HL-60 (cell line): Measurements from ENCODE around the gene LRRK1.

Source experiments
- DNase-seq, 2 experiments: peaks; one replicate each; pipeline ENCODE4 v3.0.0-alpha.2; 2010 to 2020; ENCODE audit warnings: low read depth in 1 of 2, low spot score in 1 of 2
- H3K27ac ChIP-seq: fragments of 250-450 bp; sonication (Bioruptor Pico); replicated peaks from 2 replicates; pipeline ENCODE4 v1.5.1; 2020; ENCODE audit warnings: mild to moderate bottlenecking, moderate library complexity
- H3K27me3 ChIP-seq: fragments of 250-450 bp; sonication (Bioruptor Pico); 2 replicates; pipeline ENCODE4 v1.5.1; 2021; ENCODE audit warnings: mild to moderate bottlenecking, moderate library complexity; ENCODE audit not compliant: insufficient read depth, poor library complexity, severe bottlenecking
- H3K4me3 ChIP-seq: replicated peaks from 2 replicates; pipeline ENCODE4 v1.5.1; 2011; ENCODE audit warnings: mild to moderate bottlenecking, control low read depth, low read length; ENCODE audit not compliant: insufficient read depth
- CTCF ChIP-seq: IDR thresholded peaks from one replicate; pipeline ENCODE4 v1.5.1; 2011; ENCODE audit warnings: low read length, control low read depth, inconsistent platforms; ENCODE audit not compliant: insufficient read depth
- GABPA ChIP-seq: IDR thresholded peaks from 2 replicates; pipeline ENCODE4 v1.6.1; 2012; ENCODE audit warnings: low read depth
- POLR2AphosphoS5 ChIP-seq: IDR thresholded peaks from 2 replicates; pipeline ENCODE4 v1.6.1; 2012; ENCODE audit warnings: low read depth
- SPI1 ChIP-seq: IDR thresholded peaks from 2 replicates; pipeline ENCODE4 v1.6.1; 2012; ENCODE audit warnings: low read depth, mild to moderate bottlenecking, borderline replicate concordance
- TF ChIP-seq, protein P1 (sequence below): IDR thresholded peaks from 2 replicates; pipeline ENCODE4 v1.6.1; 2012; ENCODE audit warnings: low read depth; ENCODE audit not compliant: insufficient replicate concordance

The LRRK1 gene

GRCh38 chr15:101029971-101030661 is 111.0 kb downstream of the LRRK1 start:
- TF ChIP-seq, protein P1, sequence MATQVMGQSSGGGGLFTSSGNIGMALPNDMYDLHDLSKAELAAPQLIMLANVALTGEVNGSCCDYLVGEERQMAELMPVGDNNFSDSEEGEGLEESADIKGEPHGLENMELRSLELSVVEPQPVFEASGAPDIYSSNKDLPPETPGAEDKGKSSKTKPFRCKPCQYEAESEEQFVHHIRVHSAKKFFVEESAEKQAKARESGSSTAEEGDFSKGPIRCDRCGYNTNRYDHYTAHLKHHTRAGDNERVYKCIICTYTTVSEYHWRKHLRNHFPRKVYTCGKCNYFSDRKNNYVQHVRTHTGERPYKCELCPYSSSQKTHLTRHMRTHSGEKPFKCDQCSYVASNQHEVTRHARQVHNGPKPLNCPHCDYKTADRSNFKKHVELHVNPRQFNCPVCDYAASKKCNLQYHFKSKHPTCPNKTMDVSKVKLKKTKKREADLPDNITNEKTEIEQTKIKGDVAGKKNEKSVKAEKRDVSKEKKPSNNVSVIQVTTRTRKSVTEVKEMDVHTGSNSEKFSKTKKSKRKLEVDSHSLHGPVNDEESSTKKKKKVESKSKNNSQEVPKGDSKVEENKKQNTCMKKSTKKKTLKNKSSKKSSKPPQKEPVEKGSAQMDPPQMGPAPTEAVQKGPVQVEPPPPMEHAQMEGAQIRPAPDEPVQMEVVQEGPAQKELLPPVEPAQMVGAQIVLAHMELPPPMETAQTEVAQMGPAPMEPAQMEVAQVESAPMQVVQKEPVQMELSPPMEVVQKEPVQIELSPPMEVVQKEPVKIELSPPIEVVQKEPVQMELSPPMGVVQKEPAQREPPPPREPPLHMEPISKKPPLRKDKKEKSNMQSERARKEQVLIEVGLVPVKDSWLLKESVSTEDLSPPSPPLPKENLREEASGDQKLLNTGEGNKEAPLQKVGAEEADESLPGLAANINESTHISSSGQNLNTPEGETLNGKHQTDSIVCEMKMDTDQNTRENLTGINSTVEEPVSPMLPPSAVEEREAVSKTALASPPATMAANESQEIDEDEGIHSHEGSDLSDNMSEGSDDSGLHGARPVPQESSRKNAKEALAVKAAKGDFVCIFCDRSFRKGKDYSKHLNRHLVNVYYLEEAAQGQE = no peak
- TF ChIP-seq GABPA = no peak
- no peak overlapping the region for H3K27ac ChIP-seq
- DNase-seq = no peak
- no peak overlapping the region for H3K4me3 ChIP-seq
- H3K27me3 ChIP-seq = no peaks in the 10 kb centered on the region

GRCh38 chr15:101031213-101031612 is 112.1 kb downstream of the LRRK1 start:
- no peak overlapping the region for H3K4me3 ChIP-seq
- H3K27ac ChIP-seq = no peak overlapping the region
- H3K27me3 ChIP-seq = no peaks in the 10 kb centered on the region
- TF ChIP-seq SPI1 = no peak
- DNase-seq = no peak

DNA sequence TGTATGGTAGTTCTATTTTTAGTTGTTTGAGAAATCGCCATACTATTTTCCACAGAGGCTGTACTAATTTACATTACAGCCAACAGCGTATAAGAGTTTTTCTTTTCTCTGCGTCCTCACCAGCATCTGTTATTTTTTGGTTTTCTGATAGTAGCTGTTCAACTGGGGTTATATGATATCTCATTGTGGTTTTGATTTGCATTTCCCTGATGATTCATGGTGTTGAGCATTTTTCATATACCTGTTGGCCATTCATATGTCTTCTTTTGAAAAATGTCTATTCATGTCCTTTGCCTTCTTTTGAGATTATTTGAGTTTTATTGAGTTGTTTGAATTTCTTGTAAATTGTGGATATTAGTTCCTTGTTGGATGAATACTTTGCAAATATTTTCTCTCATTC is 114.6 kb downstream of the LRRK1 start:
- TF ChIP-seq GABPA = no peak
- no peaks in the 10 kb centered on the region for H3K27me3 ChIP-seq

DNA sequence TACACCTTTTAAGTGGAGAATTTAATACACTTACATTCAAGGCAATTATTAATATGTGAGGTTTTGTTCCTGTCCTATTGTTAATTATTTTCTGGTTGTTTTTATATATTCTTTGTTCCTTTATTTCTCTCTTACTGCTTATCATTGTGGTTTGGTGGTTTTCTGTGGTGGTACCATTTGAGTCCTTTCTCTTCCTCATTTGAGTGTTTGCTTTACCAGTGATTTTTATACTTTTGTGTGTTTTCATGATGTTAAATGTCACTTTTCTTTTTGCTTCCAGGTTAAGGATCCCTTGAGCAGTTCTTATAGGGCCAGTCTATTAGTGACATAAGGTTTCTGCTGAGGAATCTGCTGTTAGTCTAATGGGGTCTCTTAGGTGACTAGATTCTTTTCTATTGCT is 116.5 kb downstream of the LRRK1 start:
- Histone ChIP-seq H3K4me3 (no peak overlapping the region), H3K27ac (no peak overlapping the region), H3K27me3 (no peaks in the 10 kb centered on the region)
- peak in 1 of 2 experiments; percentile 34 for DNase-seq
- peak; percentile 87 for TF ChIP-seq SPI1
- TF ChIP-seq, protein P1 = no peak

More for the DNA sequence above, 114.6 kb downstream of the LRRK1 start:
- H3K4me3 ChIP-seq = no peak overlapping the region
- no peak overlapping the region for H3K27ac ChIP-seq
- DNase-seq = no peak

DNA sequence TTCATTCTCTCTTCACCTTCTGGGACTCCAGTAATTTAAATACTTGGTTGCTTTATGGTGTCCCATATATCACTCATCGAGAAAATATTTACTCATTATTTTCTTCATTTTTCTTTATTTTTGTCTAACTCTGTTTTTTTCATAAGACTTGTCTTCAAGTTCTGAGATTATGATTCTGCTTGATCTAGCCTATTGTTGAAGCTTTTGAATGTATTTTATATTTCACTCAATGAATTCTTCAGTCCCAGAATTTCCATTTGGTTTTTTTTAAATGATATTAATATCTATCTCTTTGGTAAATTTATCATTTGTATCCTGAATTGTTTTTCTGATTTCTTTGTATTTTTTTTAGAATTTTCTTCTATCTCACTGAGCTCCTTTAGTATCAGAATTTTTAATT is 117.0 kb downstream of the LRRK1 start:
- no peak for DNase-seq
- H3K27me3 ChIP-seq = no peaks in the 10 kb centered on the region

More for the DNA sequence above, 117.0 kb downstream of the LRRK1 start:
- H3K27ac ChIP-seq = no peak overlapping the region
- H3K4me3 ChIP-seq = no peak overlapping the region
- TF ChIP-seq GABPA = no peak
- no peak for TF ChIP-seq POLR2AphosphoS5
- no peak for TF ChIP-seq SPI1
- TF ChIP-seq CTCF = no peak
- TF ChIP-seq, protein P1 = no peak
